ENCODE data around the gene DIPK1C. TPM values are rescaled to one million over a fixed set of nuclear protein-coding genes. Genes with fewer than 3 reads are reported as not detected.

Gene DIPK1C
- total and polyA plus RNA-seq, 2 donors (not counting 1 experiment from before 2014, with no cell fraction given) = not detected

- Histone ChIP-seq H3K4me2 (replicated peaks; ENCODE audit: low read depth, low read length, poor library complexity, severe bottlenecking) (no peak overlapping the region), H2AFZ (ENCODE audit: insufficient read depth, low read depth, low read length, poor library complexity, severe bottlenecking) (no peak overlapping the region), H3K4me3 (ENCODE audit: control extremely low read depth in 1 of 5, extremely low read depth in 1 of 5, insufficient read depth in 1 of 5, low read depth in 2 of 5, low read length in 4 of 5) (no peak overlapping the region), H3K27ac (ENCODE audit: low read length in 2 of 2) (no peak overlapping the region), H3K79me2 (ENCODE audit: control insufficient read depth, insufficient read depth, low read length) (peaks cover 87% of the 10 kb centered on the region), H3K9ac (ENCODE audit: low read length) (no peak overlapping the region), H3K36me3 (replicated peaks in 1 of 2; ENCODE audit: control extremely low read depth in 1 of 2, control insufficient read depth in 1 of 2, extremely low read depth in 1 of 2, insufficient read depth in 2 of 2, low read length in 1 of 2) (peaks cover 2 to 96% of the 10 kb centered on the region in 2 experiments), H3K4me1 (ENCODE audit: control insufficient read depth in 2 of 2, insufficient read depth in 2 of 2, low read length in 2 of 2) (peaks cover 7 to 22% of the 10 kb centered on the region in 2 donors), H3K9me3 (ENCODE audit: control extremely low read depth in 1 of 3, control insufficient read depth in 2 of 3, insufficient read depth in 1 of 3, low read length in 2 of 3) (no peaks in the 10 kb centered on the region), H4K20me1 (ENCODE audit: control insufficient read depth, insufficient read depth, low read length, poor library complexity, severe bottlenecking) (peaks cover 60% of the 10 kb centered on the region), H3K27me3 (replicated peaks in 1 of 4; ENCODE audit: control extremely low read depth in 1 of 4, control insufficient read depth in 3 of 4, insufficient read depth in 4 of 4, low read length in 3 of 4) (no peaks in the 10 kb centered on the region)
- H3K4me1 Mint-ChIP-seq = peaks cover 25% of the 10 kb centered on the region
- ChIA-PET POLR2A (no interaction called here), CTCF (interaction anchor here (0.7 kb wide), 1 partner anchor 837 kb away, joined by 3 read pairs; no protein-coding TSS in a partner anchor)
- H3K9me3 Mint-ChIP-seq (ENCODE audit: insufficient read depth) = no peaks in the 10 kb centered on the region
- no peak overlapping the region for H3K27ac Mint-ChIP-seq
- DNase-seq (no peak), ATAC-seq (ENCODE audit: low read depth) (no peak)
- no peak for TF ChIP-seq EZH2 (IDR thresholded peaks at IDR 0.05; ENCODE audit: borderline replicate concordance, insufficient read depth, low read depth, low read length, poor library complexity, severe bottlenecking)
- WGBS (ENCODE audit: insufficient coverage) = 95% methylated on average over 10 of the region's 16 CpGs
- no peaks in the 10 kb centered on the region for H3K27me3 Mint-ChIP-seq
- intact Hi-C loops (cut with micrococcal nuclease) = no loop called here
- H3K4me3 Mint-ChIP-seq = no peak overlapping the region
These were observed 48.7 kb upstream of the DIPK1C start for GRCh38 chr18:74505776-74506175.

- WGBS (ENCODE audit: insufficient coverage) = 94% methylated on average over 3 of the region's 4 CpGs
- no peaks in the 10 kb centered on the region for H3K27me3 ChIP-seq (replicated peaks in 1 of 4; ENCODE audit: control extremely low read depth in 1 of 4, control insufficient read depth in 3 of 4, insufficient read depth in 4 of 4, low read length in 3 of 4)
- peaks cover 64% of the 10 kb centered on the region for H3K79me2 ChIP-seq (ENCODE audit: control insufficient read depth, insufficient read depth, low read length)
- H3K9me3 ChIP-seq (ENCODE audit: control extremely low read depth in 1 of 3, control insufficient read depth in 2 of 3, insufficient read depth in 1 of 3, low read length in 2 of 3) = no peaks in the 10 kb centered on the region
- peaks cover 28 to 40% of the 10 kb centered on the region in 2 donors for H3K4me1 ChIP-seq (ENCODE audit: control insufficient read depth in 2 of 2, insufficient read depth in 2 of 2, low read length in 2 of 2)
- no peak overlapping the region for H3K4me2 ChIP-seq (replicated peaks; ENCODE audit: low read depth, low read length, poor library complexity, severe bottlenecking)
- no peak for DNase-seq
- H4K20me1 ChIP-seq (ENCODE audit: control insufficient read depth, insufficient read depth, low read length, poor library complexity, severe bottlenecking) = peaks cover 35% of the 10 kb centered on the region
- Mint-ChIP-seq H3K27ac (peak overlapping the region; percentile 2), H3K4me1 (peaks cover 46% of the 10 kb centered on the region), H3K9me3 (ENCODE audit: insufficient read depth) (no peaks in the 10 kb centered on the region), H3K27me3 (no peaks in the 10 kb centered on the region), H3K4me3 (no peak overlapping the region)
- intact Hi-C loops (cut with micrococcal nuclease) = no loop called here
- H2AFZ ChIP-seq (ENCODE audit: insufficient read depth, low read depth, low read length, poor library complexity, severe bottlenecking) = no peak overlapping the region
- no peak overlapping the region for H3K27ac ChIP-seq (ENCODE audit: low read length in 2 of 2)
- H3K9ac ChIP-seq (ENCODE audit: low read length) = no peak overlapping the region
- CTCF ChIA-PET = no interaction called here
- TF ChIP-seq CTCF (IDR thresholded peaks at IDR 0.05) = no peak
- no peak overlapping the region for H3K4me3 ChIP-seq (ENCODE audit: control extremely low read depth in 1 of 5, extremely low read depth in 1 of 5, insufficient read depth in 1 of 5, low read depth in 2 of 5, low read length in 4 of 5)
- H3K36me3 ChIP-seq (replicated peaks in 1 of 2; ENCODE audit: control extremely low read depth in 1 of 2, control insufficient read depth in 1 of 2, extremely low read depth in 1 of 2, insufficient read depth in 2 of 2, low read length in 1 of 2) = peaks cover 2 to 71% of the 10 kb centered on the region in 2 experiments
- ATAC-seq (ENCODE audit: low read depth) = no peak
- POLR2A ChIA-PET = no interaction called here
These were observed 46.0 kb upstream of the DIPK1C start for GRCh38 chr18:74503137-74503536.

All from B cell (primary cell).